HepG2 (cell line): ENCODE measurements around the gene CAVIN2. TPM values are rescaled to one million over a fixed set of nuclear protein-coding genes. Genes with fewer than 3 reads are reported as not detected.

Experiments used
- GPBP1L1 ChIP-seq: sonication (generic); formaldehyde crosslinking; IDR thresholded peaks from 2 replicates; pipeline ENCODE4 v1.5.0; 2020; ENCODE audit warnings: mild to moderate bottlenecking, missing genetic modification reagents
- JUND ChIP-seq: sonication (generic); formaldehyde crosslinking; IDR thresholded peaks from 2 replicates; pipeline ENCODE4 v1.8.0; 2022; ENCODE audit warnings: mild to moderate bottlenecking, missing genetic modification reagents
- KIAA2018 ChIP-seq: sonication (generic); formaldehyde crosslinking; IDR thresholded peaks from 2 replicates; pipeline ENCODE4 v1.5.0; 2020; ENCODE audit warnings: mild to moderate bottlenecking, missing genetic modification reagents, borderline replicate concordance
- PRDM10 ChIP-seq: sonication (generic); formaldehyde crosslinking; IDR thresholded peaks from 2 replicates; pipeline ENCODE4 v1.4.0; 2020; ENCODE audit warnings: low read depth, missing genetic modification reagents
- PRMT3 ChIP-seq: sonication (generic); formaldehyde crosslinking; IDR thresholded peaks from 2 replicates; pipeline ENCODE4 v1.8.1; 2022; ENCODE audit warnings: low read depth, mild to moderate bottlenecking, moderate library complexity, missing genetic modification reagents, borderline replicate concordance
- RELA ChIP-seq: sonication (generic); formaldehyde crosslinking; IDR thresholded peaks from 2 replicates; pipeline ENCODE4 v1.4.0; 2020; ENCODE audit warnings: missing genetic modification reagents
- TAF1 ChIP-seq: sonication (generic); formaldehyde crosslinking; IDR thresholded peaks from 2 replicates; pipeline ENCODE4 v1.4.0; 2020; ENCODE audit warnings: missing genetic modification reagents
- ZNF772 ChIP-seq: sonication (generic); formaldehyde crosslinking; IDR thresholded peaks from 2 replicates; pipeline ENCODE4 v1.5.0; 2020; ENCODE audit warnings: mild to moderate bottlenecking, missing genetic modification reagents
- polyA plus RNA-seq, 8 experiments: library from polyadenylated mRNA; depleted of rRNA in 3 of 8; stranded (reverse) in 7 of 8; unstranded in 1 of 8; fragments of >200 nt; fragmentation: Illumina TruSeq in 4 of 8; extraction: Trizol in 4 of 8; gene quantifications; 2 replicates each; pipeline versions ENCODE4 v1.2.1 to v1.2.3, GENCODE V29; 2011 to 2016; ENCODE audit warnings: low read depth in 4 of 8, missing spikeins in 1 of 8, mixed read lengths in 1 of 8; ENCODE audit not compliant: insufficient read depth in 1 of 8
- total RNA-seq, 5 experiments: library from RNA; depleted of rRNA; stranded (reverse); fragments of >200 nt; fragmentation: Illumina TruSeq; extraction: Trizol; gene quantifications; 2 replicates each; pipeline ENCODE4 v1.2.3, GENCODE V29; 2016; ENCODE audit warnings: low read depth in 1 of 5
- TF ChIP-seq, protein P1 (sequence below): IDR thresholded peaks from 2 replicates; pipeline ENCODE4 v1.6.1; 2016; ENCODE audit warnings: low read depth, missing genetic modification reagents, missing compliant biosample characterization

The CAVIN2 gene
- total and polyA plus RNA-seq, 2 of the 13 experiments (the other 11 are each of a cell fraction or from before 2014, with no cell fraction given), result 7.6 to 38.8 TPM

- TF ChIP-seq, protein P1, sequence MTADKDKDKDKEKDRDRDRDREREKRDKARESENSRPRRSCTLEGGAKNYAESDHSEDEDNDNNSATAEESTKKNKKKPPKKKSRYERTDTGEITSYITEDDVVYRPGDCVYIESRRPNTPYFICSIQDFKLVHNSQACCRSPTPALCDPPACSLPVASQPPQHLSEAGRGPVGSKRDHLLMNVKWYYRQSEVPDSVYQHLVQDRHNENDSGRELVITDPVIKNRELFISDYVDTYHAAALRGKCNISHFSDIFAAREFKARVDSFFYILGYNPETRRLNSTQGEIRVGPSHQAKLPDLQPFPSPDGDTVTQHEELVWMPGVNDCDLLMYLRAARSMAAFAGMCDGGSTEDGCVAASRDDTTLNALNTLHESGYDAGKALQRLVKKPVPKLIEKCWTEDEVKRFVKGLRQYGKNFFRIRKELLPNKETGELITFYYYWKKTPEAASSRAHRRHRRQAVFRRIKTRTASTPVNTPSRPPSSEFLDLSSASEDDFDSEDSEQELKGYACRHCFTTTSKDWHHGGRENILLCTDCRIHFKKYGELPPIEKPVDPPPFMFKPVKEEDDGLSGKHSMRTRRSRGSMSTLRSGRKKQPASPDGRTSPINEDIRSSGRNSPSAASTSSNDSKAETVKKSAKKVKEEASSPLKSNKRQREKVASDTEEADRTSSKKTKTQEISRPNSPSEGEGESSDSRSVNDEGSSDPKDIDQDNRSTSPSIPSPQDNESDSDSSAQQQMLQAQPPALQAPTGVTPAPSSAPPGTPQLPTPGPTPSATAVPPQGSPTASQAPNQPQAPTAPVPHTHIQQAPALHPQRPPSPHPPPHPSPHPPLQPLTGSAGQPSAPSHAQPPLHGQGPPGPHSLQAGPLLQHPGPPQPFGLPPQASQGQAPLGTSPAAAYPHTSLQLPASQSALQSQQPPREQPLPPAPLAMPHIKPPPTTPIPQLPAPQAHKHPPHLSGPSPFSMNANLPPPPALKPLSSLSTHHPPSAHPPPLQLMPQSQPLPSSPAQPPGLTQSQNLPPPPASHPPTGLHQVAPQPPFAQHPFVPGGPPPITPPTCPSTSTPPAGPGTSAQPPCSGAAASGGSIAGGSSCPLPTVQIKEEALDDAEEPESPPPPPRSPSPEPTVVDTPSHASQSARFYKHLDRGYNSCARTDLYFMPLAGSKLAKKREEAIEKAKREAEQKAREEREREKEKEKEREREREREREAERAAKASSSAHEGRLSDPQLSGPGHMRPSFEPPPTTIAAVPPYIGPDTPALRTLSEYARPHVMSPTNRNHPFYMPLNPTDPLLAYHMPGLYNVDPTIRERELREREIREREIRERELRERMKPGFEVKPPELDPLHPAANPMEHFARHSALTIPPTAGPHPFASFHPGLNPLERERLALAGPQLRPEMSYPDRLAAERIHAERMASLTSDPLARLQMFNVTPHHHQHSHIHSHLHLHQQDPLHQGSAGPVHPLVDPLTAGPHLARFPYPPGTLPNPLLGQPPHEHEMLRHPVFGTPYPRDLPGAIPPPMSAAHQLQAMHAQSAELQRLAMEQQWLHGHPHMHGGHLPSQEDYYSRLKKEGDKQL (CRISPR knock-in tag), result no peak
- no peak for TF ChIP-seq PRMT3
- TF ChIP-seq TAF1 (CRISPR knock-in tag), result no peak
- no peak for TF ChIP-seq ZNF772
- TF ChIP-seq GPBP1L1 (CRISPR knock-in tag), result no peak
- no peak for TF ChIP-seq KIAA2018 (CRISPR knock-in tag)
- no peak for TF ChIP-seq RELA (CRISPR knock-in tag)
- TF ChIP-seq PRDM10 (CRISPR knock-in tag), result peak; percentile 63; the same call in 1 of the 2 replicates
- TF ChIP-seq JUND (CRISPR knock-in tag), result no peak
Observed at GRCh38 chr2:191860760-191861466, 14.0 kb upstream of the CAVIN2 start (continued).
